K562 (cell line): Measurements from ENCODE around the gene TAF5L.
"Not testable (repeated sequence)": the region's sequence is repeated elsewhere in the genome, so short reads cannot be mapped to it uniquely, and the experiment has no call there.

Experiments used
- FOXK1 ChIP-seq: sonication (generic); formaldehyde crosslinking; IDR thresholded peaks from 2 replicates; pipeline ENCODE4 v1.8.0; 2022; ENCODE audit warnings: missing genetic modification reagents, mild to moderate bottlenecking, borderline replicate concordance
- TF ChIP-seq, protein P1 (sequence below): fragments of 450-650 bp; IDR thresholded peaks from 2 replicates; pipeline ENCODE4 v1.6.1; 2016; ENCODE audit warnings: low read depth

GRCh38 chr1:229560124-229560523, 65.8 kb downstream of the TAF5L start:
- TF ChIP-seq, protein P1, sequence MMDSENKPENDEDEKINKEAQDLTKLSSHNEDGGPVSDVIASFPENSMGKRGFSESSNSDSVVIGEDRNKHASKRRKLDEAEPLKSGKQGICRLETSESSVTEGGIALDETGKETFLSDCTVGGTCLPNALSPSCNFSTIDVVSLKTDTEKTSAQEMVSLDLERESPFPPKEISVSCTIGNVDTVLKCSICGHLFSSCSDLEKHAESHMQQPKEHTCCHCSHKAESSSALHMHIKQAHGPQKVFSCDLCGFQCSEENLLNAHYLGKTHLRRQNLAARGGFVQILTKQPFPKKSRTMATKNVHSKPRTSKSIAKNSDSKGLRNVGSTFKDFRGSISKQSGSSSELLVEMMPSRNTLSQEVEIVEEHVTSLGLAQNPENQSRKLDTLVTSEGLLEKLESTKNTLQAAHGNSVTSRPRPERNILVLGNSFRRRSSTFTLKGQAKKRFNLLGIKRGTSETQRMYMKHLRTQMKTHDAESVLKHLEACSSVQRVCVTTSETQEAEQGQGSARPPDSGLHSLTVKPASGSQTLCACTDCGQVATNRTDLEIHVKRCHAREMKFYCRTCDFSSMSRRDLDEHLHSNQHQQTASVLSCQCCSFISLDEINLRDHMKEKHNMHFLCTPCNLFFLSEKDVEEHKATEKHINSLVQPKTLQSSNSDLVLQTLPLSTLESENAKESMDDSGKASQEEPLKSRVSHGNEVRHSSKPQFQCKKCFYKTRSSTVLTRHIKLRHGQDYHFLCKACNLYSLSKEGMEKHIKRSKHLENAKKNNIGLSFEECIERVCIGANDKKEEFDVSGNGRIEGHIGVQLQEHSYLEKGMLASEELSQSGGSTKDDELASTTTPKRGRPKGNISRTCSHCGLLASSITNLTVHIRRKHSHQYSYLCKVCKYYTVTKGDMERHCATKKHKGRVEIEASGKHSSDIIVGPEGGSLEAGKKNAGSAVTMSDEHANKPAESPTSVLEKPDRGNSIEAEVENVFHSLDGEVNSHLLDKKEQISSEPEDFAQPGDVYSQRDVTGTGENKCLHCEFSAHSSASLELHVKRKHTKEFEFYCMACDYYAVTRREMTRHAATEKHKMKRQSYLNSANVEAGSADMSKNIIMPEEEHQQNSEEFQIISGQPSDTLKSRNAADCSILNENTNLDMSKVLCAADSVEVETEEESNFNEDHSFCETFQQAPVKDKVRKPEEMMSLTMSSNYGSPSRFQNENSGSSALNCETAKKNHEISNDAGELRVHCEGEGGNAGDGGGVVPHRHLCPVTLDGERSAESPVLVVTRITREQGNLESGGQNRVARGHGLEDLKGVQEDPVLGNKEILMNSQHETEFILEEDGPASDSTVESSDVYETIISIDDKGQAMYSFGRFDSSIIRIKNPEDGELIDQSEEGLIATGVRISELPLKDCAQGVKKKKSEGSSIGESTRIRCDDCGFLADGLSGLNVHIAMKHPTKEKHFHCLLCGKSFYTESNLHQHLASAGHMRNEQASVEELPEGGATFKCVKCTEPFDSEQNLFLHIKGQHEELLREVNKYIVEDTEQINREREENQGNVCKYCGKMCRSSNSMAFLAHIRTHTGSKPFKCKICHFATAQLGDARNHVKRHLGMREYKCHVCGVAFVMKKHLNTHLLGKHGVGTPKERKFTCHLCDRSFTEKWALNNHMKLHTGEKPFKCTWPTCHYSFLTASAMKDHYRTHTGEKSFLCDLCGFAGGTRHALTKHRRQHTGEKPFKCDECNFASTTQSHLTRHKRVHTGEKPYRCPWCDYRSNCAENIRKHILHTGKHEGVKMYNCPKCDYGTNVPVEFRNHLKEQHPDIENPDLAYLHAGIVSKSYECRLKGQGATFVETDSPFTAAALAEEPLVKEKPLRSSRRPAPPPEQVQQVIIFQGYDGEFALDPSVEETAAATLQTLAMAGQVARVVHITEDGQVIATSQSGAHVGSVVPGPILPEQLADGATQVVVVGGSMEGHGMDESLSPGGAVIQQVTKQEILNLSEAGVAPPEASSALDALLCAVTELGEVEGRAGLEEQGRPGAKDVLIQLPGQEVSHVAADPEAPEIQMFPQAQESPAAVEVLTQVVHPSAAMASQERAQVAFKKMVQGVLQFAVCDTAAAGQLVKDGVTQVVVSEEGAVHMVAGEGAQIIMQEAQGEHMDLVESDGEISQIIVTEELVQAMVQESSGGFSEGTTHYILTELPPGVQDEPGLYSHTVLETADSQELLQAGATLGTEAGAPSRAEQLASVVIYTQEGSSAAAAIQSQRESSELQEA = not testable (repeated sequence)
- not testable (repeated sequence) for TF ChIP-seq FOXK1 (CRISPR knock-in tag)
